IPS DF 4.7 (cell line): ENCODE measurements around the gene GRK5.

Experiments
- DNase-seq: peaks from one replicate; pipeline ENCODE4 v3.0.0-alpha.2; 2013; ENCODE audit warnings: low spot score; ENCODE audit errors: extremely low read depth

GRK5 gene

GRCh38 chr10:119197921-119198320 lies 9.4 kb upstream of the GRK5 start:
- no peak for DNase-seq

DNA sequence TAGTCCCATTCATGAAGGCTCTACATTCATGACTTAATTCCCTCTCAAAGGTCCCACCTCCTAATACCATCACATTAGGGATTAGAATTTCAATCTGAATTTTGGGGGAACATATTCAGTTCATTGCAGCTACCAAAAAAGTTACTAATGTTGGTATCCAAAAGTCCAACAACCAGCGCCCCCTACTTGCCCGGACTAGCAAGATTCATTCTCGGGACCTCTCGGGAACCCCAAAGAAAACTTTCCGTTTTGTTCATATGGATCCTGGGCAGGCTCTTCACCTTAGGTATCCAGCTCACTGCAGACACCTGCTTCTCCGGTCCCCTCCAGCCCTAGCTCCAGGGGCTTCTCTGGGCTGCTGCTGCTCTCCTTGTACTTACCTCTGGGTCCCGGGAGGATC lies 8.9 kb upstream of the GRK5 start:
- no peak for DNase-seq

GRCh38 chr10:119199231-119199992 lies 8.0 kb upstream of the GRK5 start:
- peak; percentile 51 for DNase-seq

- DNase-seq: no peak
Measured at GRCh38 chr10:119201233-119201632, 6.1 kb upstream of the GRK5 start.

- DNase-seq: no peak
Measured at GRCh38 chr10:119203006-119203405, 4.4 kb upstream of the GRK5 start.

DNA sequence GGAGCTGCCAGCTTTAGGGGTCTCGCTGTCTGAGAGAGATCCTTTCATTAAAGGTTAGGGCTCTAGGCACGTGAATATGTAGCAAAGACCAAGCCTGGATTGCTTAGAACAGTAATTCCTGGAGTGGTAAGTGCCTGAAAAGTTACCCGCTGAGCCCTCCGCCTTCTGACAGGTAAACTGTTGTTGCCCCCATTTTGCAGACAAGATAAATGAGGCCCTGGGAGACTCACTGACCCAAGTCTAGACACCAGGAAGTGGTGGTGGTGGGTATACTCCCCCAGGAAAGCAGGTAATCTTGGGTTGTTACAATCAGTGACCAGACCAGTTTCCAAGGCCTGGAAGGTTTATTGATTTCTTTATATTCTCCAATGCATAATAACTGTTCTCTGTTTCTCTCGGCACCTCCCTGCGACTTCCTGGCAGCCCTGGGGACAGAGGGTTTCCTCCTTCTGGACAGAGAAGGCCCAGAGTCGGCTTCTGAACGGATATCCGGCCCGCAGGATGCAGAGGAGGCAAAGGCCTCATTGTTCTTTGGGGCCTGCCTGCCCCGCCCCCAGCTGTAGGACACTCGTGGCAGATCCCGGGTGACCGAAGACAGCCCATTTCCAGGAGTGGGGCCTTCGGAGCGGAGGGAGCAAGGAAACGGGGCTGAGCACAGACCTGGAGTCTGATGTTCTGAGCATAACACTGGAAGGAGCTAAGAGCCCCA lies 1.3 kb upstream of the GRK5 start:
- DNase-seq: no peak

DNA sequence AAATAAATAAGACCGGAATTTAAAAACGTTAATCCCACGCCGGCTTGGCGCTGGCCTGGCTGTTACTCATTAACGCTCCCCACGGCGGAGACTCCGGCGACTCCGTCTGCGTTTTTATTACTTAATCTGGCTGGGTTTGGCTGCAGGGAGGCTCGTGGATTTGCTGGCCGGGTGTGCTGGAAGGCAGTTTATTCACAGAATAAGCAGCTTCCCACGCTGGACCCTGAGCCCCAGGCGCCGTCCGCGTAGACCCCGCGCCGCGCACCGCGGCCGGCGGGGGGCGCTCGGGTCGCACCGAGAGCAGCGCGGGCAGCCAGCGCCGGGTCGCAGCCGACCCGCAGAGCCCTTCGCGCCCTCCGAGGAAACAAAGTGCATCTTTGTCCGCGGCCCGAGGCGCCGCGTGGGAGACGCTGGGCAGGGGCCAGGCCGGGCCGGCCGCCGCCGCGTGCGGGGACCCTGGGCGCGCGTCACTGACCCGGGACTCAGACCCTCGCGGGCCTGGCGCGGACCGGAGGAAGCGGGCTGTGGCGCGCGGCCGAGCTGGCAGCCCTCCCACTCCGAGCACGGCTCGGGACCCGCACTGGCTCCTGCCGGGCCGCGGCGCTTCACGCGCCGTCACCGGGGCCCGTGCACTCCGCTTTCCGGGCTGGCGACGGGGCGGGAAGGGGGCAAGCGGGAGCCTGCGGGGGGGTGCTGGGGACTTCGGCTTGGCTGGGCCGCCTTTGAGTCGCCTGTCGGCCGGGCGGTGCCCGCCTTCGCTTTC lies 587 bp upstream of the GRK5 start:
- DNase-seq: no peak

DNA sequence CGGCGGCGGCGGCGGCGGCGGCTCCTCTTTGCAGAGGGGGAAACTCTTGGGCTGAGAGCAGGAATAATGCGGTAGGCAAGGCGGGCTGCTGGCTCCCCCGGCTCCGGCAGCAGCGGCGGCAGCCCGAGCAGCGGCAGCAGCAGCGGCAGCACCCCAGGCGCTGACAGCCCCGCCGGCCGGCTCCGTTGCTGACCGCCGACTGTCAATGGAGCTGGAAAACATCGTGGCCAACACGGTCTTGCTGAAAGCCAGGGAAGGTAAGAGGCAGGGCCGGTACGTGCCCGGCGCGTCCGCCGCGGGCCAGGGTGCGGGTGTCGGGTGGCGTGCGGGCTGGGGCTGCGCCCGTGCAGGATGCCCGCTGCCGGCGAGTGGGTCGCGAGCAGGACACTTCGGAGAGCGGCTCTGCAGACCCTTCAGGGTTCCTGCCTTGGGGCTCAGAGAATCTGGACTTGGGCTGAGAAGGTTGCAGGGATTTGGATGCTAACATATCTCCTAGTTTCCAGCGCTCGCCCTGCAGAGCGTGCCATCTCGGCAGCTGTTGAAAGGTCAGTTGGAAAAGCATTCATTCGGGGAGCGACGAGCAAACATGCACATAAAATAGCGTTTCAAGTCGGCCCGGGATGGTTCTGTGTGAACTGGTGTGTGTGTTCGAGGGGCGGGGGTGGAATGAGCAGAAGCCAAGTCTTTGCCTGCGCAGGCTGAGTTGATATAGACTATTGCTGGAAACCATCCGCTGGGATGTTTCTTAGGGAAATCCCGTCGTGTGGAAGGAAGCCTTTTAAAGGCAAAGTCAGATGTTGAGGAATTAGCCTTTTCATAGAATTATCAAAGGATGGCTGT lies 562 bp downstream of the GRK5 start:
- no peak for DNase-seq

- DNase-seq: no peak
Measured at GRCh38 chr10:119208553-119208940, 1.2 kb downstream of the GRK5 start.

GRCh38 chr10:119209035-119209735 lies 1.8 kb downstream of the GRK5 start:
- peak; percentile 44 for DNase-seq

DNA sequence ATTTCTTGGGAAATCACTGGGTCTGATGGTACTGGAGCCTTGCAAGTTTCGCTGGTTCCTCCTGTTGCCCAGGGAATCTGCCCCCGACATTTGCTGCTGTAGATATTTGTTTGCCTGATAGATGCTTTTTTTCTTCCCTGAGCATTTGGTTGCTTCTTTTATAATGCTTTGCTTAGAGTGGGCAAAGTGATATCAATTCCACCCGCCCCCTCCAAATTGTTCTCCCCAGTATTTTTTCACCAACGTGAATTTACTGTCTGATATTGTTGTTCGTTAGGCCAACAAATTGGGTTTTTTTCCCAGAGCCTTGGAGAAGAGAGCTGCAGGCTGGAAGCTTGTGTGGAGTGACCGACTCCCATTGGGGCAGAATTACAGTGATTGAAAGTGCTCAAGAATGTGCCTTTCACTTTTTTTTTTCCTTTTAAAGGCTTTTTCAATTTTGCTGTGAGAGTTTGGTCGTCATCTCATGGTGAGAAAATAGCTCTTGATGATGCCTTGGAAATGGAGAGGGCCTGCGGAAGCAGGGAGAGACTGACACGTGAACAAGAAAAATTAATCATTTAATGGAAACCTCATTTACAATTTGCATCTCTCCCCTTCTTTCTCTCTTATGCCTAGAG lies 2.5 kb downstream of the GRK5 start:
- DNase-seq: no peak

- DNase-seq: no peak
Measured at GRCh38 chr10:119210633-119211032, 3.3 kb downstream of the GRK5 start.

- no peak for DNase-seq
Measured at GRCh38 chr10:119211176-119211575, 3.8 kb downstream of the GRK5 start.

- DNase-seq: no peak
Measured at GRCh38 chr10:119211625-119212441, 4.5 kb downstream of the GRK5 start.

DNA sequence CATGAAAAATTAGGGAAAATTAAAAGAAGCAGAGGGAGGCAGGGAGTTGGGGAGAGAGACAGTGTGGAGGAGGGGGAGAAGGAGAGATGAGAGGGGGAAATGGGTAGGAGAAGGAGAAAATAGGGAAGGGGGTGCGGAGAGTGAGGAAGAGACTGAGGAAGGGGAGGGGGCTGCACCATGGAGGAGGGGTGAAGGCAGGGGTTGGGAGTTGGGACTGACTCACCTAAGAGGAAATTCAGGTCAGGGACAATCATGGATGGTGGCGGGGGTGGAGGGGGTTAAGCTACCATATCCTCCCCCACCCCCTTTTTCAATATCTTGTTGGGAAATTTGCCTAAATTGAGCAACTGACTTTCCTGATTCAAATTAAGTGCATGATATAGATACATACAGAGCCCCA lies 8.0 kb downstream of the GRK5 start:
- no peak for DNase-seq

GRCh38 chr10:119216127-119216526 lies 8.8 kb downstream of the GRK5 start:
- no peak for DNase-seq

DNA sequence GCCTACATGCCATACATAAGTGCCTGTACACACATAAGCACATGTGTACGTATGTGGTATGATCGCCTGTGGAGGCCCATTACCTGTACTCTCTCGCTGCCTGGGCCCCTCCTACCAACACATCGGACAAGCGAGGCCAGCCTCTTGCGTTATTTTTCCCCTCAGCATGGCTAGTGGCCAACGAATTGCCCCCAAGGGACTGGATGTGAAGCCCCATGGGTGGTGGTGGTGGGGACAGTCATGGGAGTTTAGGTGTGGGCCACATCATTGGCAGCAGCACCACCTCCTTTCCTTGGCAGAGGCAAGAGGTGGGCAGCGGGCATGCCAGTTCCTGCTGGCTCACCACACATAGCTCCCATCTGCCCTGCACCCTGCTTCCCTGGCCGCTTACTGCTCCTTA lies 10.0 kb downstream of the GRK5 start:
- no peak for DNase-seq

DNA sequence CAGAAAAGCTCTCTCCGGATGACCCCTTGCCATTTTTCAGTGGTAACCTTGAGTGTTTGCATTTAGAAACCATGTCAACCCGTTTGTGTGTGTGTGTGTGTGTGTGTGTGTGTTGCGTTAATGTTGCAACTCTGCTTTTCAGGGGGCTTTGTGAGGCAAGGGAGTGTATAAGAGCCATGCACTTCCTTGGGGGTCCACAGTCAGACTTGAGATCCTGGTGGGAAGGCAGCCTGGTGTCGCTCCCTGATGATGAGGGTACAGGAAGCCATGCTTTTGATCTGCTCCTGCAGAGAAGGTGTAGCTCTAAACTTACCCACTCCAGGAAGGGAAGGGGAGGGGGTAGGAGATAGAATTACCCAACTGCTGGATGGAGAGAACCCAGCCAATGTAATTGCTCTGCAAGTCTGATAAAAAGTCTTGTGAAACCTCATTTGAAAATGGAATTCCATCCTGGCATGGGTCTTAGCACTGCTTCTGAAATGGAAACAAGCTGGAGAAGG lies 10.7 kb downstream of the GRK5 start:
- no peak for DNase-seq

DNA sequence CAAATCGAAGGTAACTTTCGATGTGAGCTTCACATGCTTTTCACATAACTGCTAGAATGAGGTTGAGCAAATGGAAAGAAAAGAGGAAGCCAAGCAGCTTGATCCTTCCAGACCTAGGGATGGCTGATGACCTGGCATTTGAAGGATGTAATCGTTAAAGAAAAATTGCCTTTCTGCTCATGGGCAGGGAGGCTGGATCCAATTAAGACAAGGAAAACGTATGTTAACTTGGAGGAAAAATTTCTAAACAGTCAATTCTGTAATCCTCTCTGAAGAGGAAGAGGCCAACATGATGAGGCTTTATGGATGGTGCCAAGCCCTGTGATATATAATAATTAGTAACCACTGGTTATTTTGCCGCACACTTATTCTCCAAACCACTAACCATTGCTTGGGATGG lies 12.5 kb downstream of the GRK5 start:
- no peak for DNase-seq
